GM23248 (cell line): ENCODE measurements around the gene SNAI3. TPM values are rescaled to one million over a fixed set of nuclear protein-coding genes. Genes with fewer than 3 reads are reported as not detected.

Source experiments
- DNase-seq: peaks from one replicate; pipeline ENCODE4 v3.0.0-alpha.2; 2015
- H2AFZ ChIP-seq: fragments of 200-600 bp; sonication (generic); 2 replicates; pipeline ENCODE4 v1.6.1; 2016; ENCODE audit warnings: antibody characterized with exemption
- H3F3A ChIP-seq: fragments of 200-600 bp; sonication (generic); 2 replicates; pipeline ENCODE4 v1.6.1; 2016; ENCODE audit warnings: mild to moderate bottlenecking, antibody characterized with exemption, mixed run types; ENCODE audit not compliant: insufficient read depth
- H3K27ac ChIP-seq: fragments of 200-600 bp; sonication (generic); 2 replicates; pipeline ENCODE4 v1.5.1; 2016; ENCODE audit warnings: mild to moderate bottlenecking
- H3K27me3 ChIP-seq: fragments of 200-600 bp; sonication (generic); replicated peaks from 2 replicates; pipeline ENCODE4 v1.6.1; 2016; ENCODE audit warnings: mild to moderate bottlenecking; ENCODE audit not compliant: insufficient read depth
- H3K36me3 ChIP-seq: fragments of 200-600 bp; sonication (generic); 2 replicates; pipeline ENCODE4 v1.6.1; 2016; ENCODE audit warnings: low read depth, mild to moderate bottlenecking
- H3K4me1 ChIP-seq: fragments of 200-600 bp; sonication (generic); 2 replicates; pipeline ENCODE4 v1.6.1; 2016; ENCODE audit warnings: mild to moderate bottlenecking; ENCODE audit not compliant: insufficient read depth
- H3K4me2 ChIP-seq: fragments of 200-600 bp; sonication (generic); one replicate; pipeline ENCODE4 v1.6.1; 2016; ENCODE audit warnings: mild to moderate bottlenecking; ENCODE audit not compliant: unreplicated experiment
- H3K4me3 ChIP-seq: fragments of 200-600 bp; sonication (generic); 2 replicates; pipeline ENCODE4 v1.5.1; 2016; ENCODE audit warnings: mild to moderate bottlenecking
- H3K79me2 ChIP-seq: fragments of 200-600 bp; sonication (generic); 2 replicates; pipeline ENCODE4 v1.6.1; 2016; ENCODE audit warnings: mild to moderate bottlenecking; ENCODE audit not compliant: insufficient read depth
- H3K9ac ChIP-seq: fragments of 200-600 bp; sonication (generic); 2 replicates; pipeline ENCODE4 v1.6.1; 2016; ENCODE audit warnings: mild to moderate bottlenecking
- H3K9me2 ChIP-seq: fragments of 200-600 bp; sonication (generic); 2 replicates; pipeline ENCODE4 v1.6.1; 2016; ENCODE audit warnings: mixed run types, mild to moderate bottlenecking, moderate library complexity; ENCODE audit not compliant: insufficient read depth
- H3K9me3 ChIP-seq: fragments of 200-600 bp; sonication (generic); one replicate; pipeline ENCODE4 v1.6.1; 2017; ENCODE audit warnings: low read depth
- H4K20me1 ChIP-seq: fragments of 200-600 bp; sonication (generic); 2 replicates; pipeline ENCODE4 v1.6.0; 2016; ENCODE audit not compliant: insufficient read depth
- EZH2 ChIP-seq: fragments of 200-600 bp; sonication (generic); IDR thresholded peaks from 2 replicates; pipeline ENCODE4 v1.6.1; 2018; ENCODE audit warnings: antibody characterized with exemption, mild to moderate bottlenecking; ENCODE audit not compliant: insufficient read depth, poor library complexity, severe bottlenecking
- EZH2phosphoT487 ChIP-seq: fragments of 200-600 bp; sonication (generic); IDR thresholded peaks from 2 replicates; pipeline ENCODE4 v1.6.1; 2018; ENCODE audit warnings: antibody characterized with exemption, moderate library complexity, mild to moderate bottlenecking, low read depth; ENCODE audit not compliant: insufficient read depth
- WGBS, 2 experiments: methylation state at CpG; one replicate each; pipeline ENCODE4 v1.1.6; 2015 to 2017; ENCODE audit warnings: low lambda C conversion rate in 2 of 2, low coverage in 1 of 2; ENCODE audit errors: missing lambda C conversion rate in 2 of 2; 5-methylcytosine and 5-hydroxymethylcytosine counted together
- in situ Hi-C: fragments of 300-500 bp; cut with MboI; formaldehyde crosslinking; loops from 2 replicates; pipeline ENCODE4 v1.15.0; 2020
- polyA plus RNA-seq: library from polyadenylated mRNA; unstranded; fragments of >200 nt; fragmentation: Nextera tagmentation; extraction: Ambion mirVana; gene quantifications from 2 replicates; pipeline ENCODE4 v1.2.1, GENCODE V29; 2016
- total RNA-seq: library from RNA; depleted of rRNA; stranded (reverse); fragments of >200 nt; shearing (Covaris generic); gene quantifications from 2 replicates; pipeline ENCODE4 v1.2.3, GENCODE V29; 2014

Gene SNAI3
- total and polyA plus RNA-seq, 2 experiments from 2014 or later: 0.71 TPM; not detected in 1

GRCh38 chr16:88657371-88657770 is 28.9 kb downstream of the SNAI3 start:
- 90% methylated on average over 13 to 18 of the region's 19 CpGs for WGBS, 2 experiments
- H3K27ac ChIP-seq: no peak overlapping the region

GRCh38 chr16:88656291-88656980 is 29.9 kb downstream of the SNAI3 start:
- Histone ChIP-seq H2AFZ (no peak overlapping the region), H3K4me1 (no peaks in the 10 kb centered on the region), H3K36me3 (no peaks in the 10 kb centered on the region), H4K20me1 (no peaks in the 10 kb centered on the region), H3K9me2 (no peaks in the 10 kb centered on the region), H3K4me3 (no peak overlapping the region), H3K9ac (no peak overlapping the region), H3K27ac (no peak overlapping the region), H3K4me2 (no peak overlapping the region), H3K27me3 (no peaks in the 10 kb centered on the region), H3F3A (no peaks in the 10 kb centered on the region), H3K9me3 (no peaks in the 10 kb centered on the region), H3K79me2 (peaks cover 11% of the 10 kb centered on the region; the same call in 1 of the 2 replicates)
- in situ Hi-C loops: no loop called here
- WGBS, 2 experiments: 88 to 93% methylated on average over 23 to 25 of the region's 25 CpGs
- DNase-seq: no peak
- TF ChIP-seq EZH2: no peak

More at GRCh38 chr16:88657371-88657770, 28.9 kb downstream of the SNAI3 start:
- in situ Hi-C loops: no loop called here
- DNase-seq: no peak
- H3K4me3 ChIP-seq: no peak overlapping the region
- H3K27me3 ChIP-seq: no peaks in the 10 kb centered on the region
- no peak overlapping the region for H3K9ac ChIP-seq
- H3K9me2 ChIP-seq: no peaks in the 10 kb centered on the region
- H3K36me3 ChIP-seq: no peaks in the 10 kb centered on the region
- 0 out of 2 replicates have a peak, but pooled peaks cover 4% of the 10 kb centered on the region for H3K4me1 ChIP-seq
- H2AFZ ChIP-seq: no peak overlapping the region
- H3F3A ChIP-seq: no peaks in the 10 kb centered on the region
- H4K20me1 ChIP-seq: no peaks in the 10 kb centered on the region
- H3K9me3 ChIP-seq: no peaks in the 10 kb centered on the region
- no peak for TF ChIP-seq EZH2
- no peak for TF ChIP-seq EZH2phosphoT487
- peaks cover 17% of the 10 kb centered on the region for H3K79me2 ChIP-seq
- H3K4me2 ChIP-seq: no peak overlapping the region

- Histone ChIP-seq H3K9me2 (no peaks in the 10 kb centered on the region), H4K20me1 (no peaks in the 10 kb centered on the region), H3K27ac (no peak overlapping the region), H3K4me2 (no peak overlapping the region), H3F3A (no peaks in the 10 kb centered on the region), H3K4me1 (no peaks in the 10 kb centered on the region), H3K9ac (no peak overlapping the region), H3K9me3 (no peaks in the 10 kb centered on the region), H3K36me3 (no peaks in the 10 kb centered on the region), H3K4me3 (no peak overlapping the region), H2AFZ (no peak overlapping the region), H3K79me2 (peaks cover 11% of the 10 kb centered on the region; the same call in 1 of the 2 replicates), H3K27me3 (no peaks in the 10 kb centered on the region)
- WGBS, 2 experiments: 91 to 95% methylated on average over 27 to 29 of the region's 29 CpGs
- in situ Hi-C loops: no loop called here
- TF ChIP-seq EZH2: no peak
- TF ChIP-seq EZH2phosphoT487: no peak
- no peak for DNase-seq
Measured at GRCh38 chr16:88655733-88656281, 30.5 kb downstream of the SNAI3 start.

- no peak for DNase-seq
- no peak overlapping the region for H3K4me3 ChIP-seq
- WGBS, 2 experiments: 95 to 96% methylated on average over 39 to 50 of the region's 50 CpGs
- no peaks in the 10 kb centered on the region for H3K36me3 ChIP-seq
- H2AFZ ChIP-seq: no peak overlapping the region
- H3K4me2 ChIP-seq: no peak overlapping the region
- H3K79me2 ChIP-seq: peaks cover 5% of the 10 kb centered on the region; the same call in 1 of the 2 replicates
- H3K27me3 ChIP-seq: no peaks in the 10 kb centered on the region
- no peaks in the 10 kb centered on the region for H3K9me3 ChIP-seq
- no peak overlapping the region for H3K9ac ChIP-seq
- in situ Hi-C loops: no loop called here
- H3F3A ChIP-seq: no peaks in the 10 kb centered on the region
- TF ChIP-seq EZH2 (no peak), EZH2phosphoT487 (no peak)
- H3K4me1 ChIP-seq: no peaks in the 10 kb centered on the region
- no peaks in the 10 kb centered on the region for H3K9me2 ChIP-seq
- no peak overlapping the region for H3K27ac ChIP-seq
- no peaks in the 10 kb centered on the region for H4K20me1 ChIP-seq
Measured at GRCh38 chr16:88655053-88655732, 31.1 kb downstream of the SNAI3 start.
